ENCODE measurements around the gene KCNT2.

Gene KCNT2

DNA sequence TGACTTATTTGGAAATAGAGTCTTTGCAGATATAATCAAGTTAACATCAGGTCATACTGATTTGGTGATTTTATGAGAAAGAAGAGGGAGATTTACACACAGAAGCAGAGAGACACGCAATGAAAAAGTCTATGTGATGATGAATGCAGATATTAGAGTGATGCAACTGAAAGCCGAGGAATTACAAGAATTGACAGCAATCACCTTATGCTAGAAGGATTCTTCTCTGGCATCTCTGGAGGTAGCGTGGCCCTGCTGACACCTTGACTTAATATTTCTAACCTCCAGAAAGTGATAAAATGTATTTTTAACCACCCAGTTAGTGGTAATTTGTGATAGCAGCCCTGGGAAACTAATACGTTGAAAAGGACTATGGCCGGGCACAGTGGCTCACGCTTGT is 29.4 kb upstream of the KCNT2 start:
- TF ChIP-seq CTCF (IDR thresholded peaks at IDR 0.05): no peak
- no peak for DNase-seq
- no peaks in the 10 kb centered on the region for H3K9me3 Mint-ChIP-seq
- no peaks in the 10 kb centered on the region for H3K36me3 Mint-ChIP-seq (ENCODE audit: low read depth)
- H3K27me3 Mint-ChIP-seq (ENCODE audit: low read depth, poor library complexity): no peaks in the 10 kb centered on the region
- H3K4me3 Mint-ChIP-seq: no peak overlapping the region
- H3K27ac Mint-ChIP-seq: no peak overlapping the region
- H3K4me1 Mint-ChIP-seq: no peaks in the 10 kb centered on the region

DNA sequence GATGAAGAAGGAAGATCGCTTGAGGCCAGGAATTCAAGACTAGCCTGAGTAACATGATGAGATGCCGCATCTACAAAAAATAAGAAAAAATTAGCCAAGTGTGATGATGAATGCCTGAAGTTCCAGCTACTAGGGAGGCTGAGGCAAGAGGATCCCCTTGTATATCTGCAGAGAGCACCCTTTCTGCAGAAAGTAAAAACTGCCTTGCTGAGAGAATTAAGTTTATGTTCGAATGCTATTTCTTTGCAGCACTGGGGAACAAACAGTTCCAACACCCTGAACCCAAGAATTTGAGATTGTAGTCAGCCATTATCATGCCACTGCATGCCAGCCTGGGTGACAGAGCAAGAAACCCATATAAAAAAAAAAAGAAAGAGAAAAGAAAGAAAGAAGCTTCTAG is 20.6 kb upstream of the KCNT2 start:
- H3K9me3 Mint-ChIP-seq: peaks cover 13% of the 10 kb centered on the region
- no peak for TF ChIP-seq CTCF (IDR thresholded peaks at IDR 0.05)
- no peak overlapping the region for H3K27ac Mint-ChIP-seq
- no peak overlapping the region for H3K4me3 Mint-ChIP-seq
- no peak for DNase-seq
- H3K27me3 Mint-ChIP-seq (ENCODE audit: low read depth, poor library complexity): no peaks in the 10 kb centered on the region
- H3K36me3 Mint-ChIP-seq (ENCODE audit: low read depth): no peaks in the 10 kb centered on the region
- no peaks in the 10 kb centered on the region for H3K4me1 Mint-ChIP-seq

DNA sequence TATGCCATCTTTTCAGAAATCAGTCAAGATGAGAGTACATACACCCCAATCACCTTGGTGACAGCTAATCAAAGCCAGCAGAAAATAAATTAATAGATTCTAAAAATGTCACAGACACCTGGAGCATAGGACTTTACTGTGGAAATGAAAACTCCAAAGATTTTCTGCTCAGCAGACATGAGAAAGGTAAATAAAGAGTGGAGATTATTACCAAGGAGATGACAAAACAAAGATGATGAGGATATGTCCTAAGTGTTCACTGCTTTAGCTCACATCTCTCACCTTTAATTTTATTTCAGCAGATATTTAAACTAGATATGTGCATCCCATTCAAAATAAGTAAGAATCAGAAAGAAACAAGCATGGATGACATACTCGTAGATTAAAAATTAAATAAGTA is 14.8 kb upstream of the KCNT2 start:
- Mint-ChIP-seq H3K4me3 (no peak overlapping the region), H3K27me3 (ENCODE audit: low read depth, poor library complexity) (no peaks in the 10 kb centered on the region), H3K36me3 (ENCODE audit: low read depth) (no peaks in the 10 kb centered on the region), H3K9me3 (peaks cover 2% of the 10 kb centered on the region), H3K4me1 (no peaks in the 10 kb centered on the region), H3K27ac (no peak overlapping the region)
- TF ChIP-seq CTCF (IDR thresholded peaks at IDR 0.05): no peak
- DNase-seq: no peak

DNA sequence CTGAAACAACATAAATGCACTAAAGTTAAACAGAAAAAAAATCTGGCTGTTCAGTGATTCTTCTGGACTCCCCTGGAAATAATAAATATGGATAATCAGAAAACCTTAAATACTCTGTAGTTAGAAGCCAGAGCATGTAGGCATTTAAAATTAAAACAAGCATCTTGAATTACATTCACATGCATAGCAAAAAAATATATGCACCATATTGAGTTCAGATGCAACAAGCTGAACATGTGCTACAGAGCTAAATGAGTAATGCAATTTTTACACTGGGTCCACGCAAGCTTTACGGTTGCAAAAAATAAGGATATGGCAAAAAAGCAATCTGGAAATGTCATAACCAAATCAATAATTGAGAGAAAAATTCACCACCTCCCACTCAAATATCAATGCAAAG is 11.5 kb upstream of the KCNT2 start:
- Mint-ChIP-seq H3K9me3 (no peaks in the 10 kb centered on the region), H3K36me3 (ENCODE audit: low read depth) (no peaks in the 10 kb centered on the region), H3K27ac (no peak overlapping the region), H3K4me3 (no peak overlapping the region), H3K27me3 (ENCODE audit: low read depth, poor library complexity) (no peaks in the 10 kb centered on the region), H3K4me1 (no peaks in the 10 kb centered on the region)
- TF ChIP-seq CTCF (IDR thresholded peaks at IDR 0.05): no peak
- no peak for DNase-seq

- Mint-ChIP-seq H3K27ac (no peak overlapping the region), H3K27me3 (ENCODE audit: low read depth, poor library complexity) (no peaks in the 10 kb centered on the region), H3K4me3 (no peak overlapping the region), H3K4me1 (peaks cover 29% of the 10 kb centered on the region), H3K36me3 (ENCODE audit: low read depth) (no peaks in the 10 kb centered on the region), H3K9me3 (no peaks in the 10 kb centered on the region)
- no peak for TF ChIP-seq CTCF (IDR thresholded peaks at IDR 0.05)
- DNase-seq: no peak
These were observed 3.6 kb upstream of the KCNT2 start for GRCh38 chr1:196611873-196612272.

GRCh38 chr1:196609370-196609737 is 1.1 kb upstream of the KCNT2 start:
- no peak for DNase-seq
- TF ChIP-seq CTCF (IDR thresholded peaks at IDR 0.05): no peak
- Mint-ChIP-seq H3K27me3 (ENCODE audit: low read depth, poor library complexity) (no peaks in the 10 kb centered on the region), H3K36me3 (ENCODE audit: low read depth) (peaks cover under 1% of the 10 kb centered on the region), H3K27ac (peak overlapping the region; percentile 98), H3K9me3 (no peaks in the 10 kb centered on the region), H3K4me1 (peaks cover 45% of the 10 kb centered on the region), H3K4me3 (peak overlapping the region; percentile 99)

All from nephron progenitor cell (in vitro differentiated cells).